Transverse colon (tissue), 4 donors: ENCODE data around the gene FUS.

Source experiments
- EP300 ChIP-seq: sonication (generic); formaldehyde crosslinking; IDR thresholded peaks from one replicate; pipeline ENCODE4 v1.6.1; 2017; ENCODE audit warnings: antibody characterized with exemption, low read depth
- POLR2A ChIP-seq: fragments of 450-650 bp; IDR thresholded peaks from one replicate; pipeline ENCODE4 v1.6.1; 2016; ENCODE audit warnings: antibody characterized with exemption, mild to moderate bottlenecking, moderate library complexity
- POLR2AphosphoS5 ChIP-seq, 3 donors: sonication (generic); formaldehyde crosslinking; IDR thresholded peaks; one replicate each; pipeline ENCODE4 v1.6.1; 2016; ENCODE audit warnings: antibody characterized with exemption in 3 of 3
- TF ChIP-seq, protein P1 (sequence below), 5 experiments: fragments of 200-600 bp in 3 of 5; fragments of 450-650 bp in 2 of 5; sonication (generic) in 3 of 5; IDR thresholded peaks; 1 replicate in 2 of 5; 2 replicates in 3 of 5; pipeline ENCODE4 v1.5.1; 2016 to 2017; ENCODE audit warnings: antibody characterized with exemption in 5 of 5, inconsistent platforms in 3 of 5, mild to moderate bottlenecking in 2 of 5, moderate library complexity in 1 of 5

DNA sequence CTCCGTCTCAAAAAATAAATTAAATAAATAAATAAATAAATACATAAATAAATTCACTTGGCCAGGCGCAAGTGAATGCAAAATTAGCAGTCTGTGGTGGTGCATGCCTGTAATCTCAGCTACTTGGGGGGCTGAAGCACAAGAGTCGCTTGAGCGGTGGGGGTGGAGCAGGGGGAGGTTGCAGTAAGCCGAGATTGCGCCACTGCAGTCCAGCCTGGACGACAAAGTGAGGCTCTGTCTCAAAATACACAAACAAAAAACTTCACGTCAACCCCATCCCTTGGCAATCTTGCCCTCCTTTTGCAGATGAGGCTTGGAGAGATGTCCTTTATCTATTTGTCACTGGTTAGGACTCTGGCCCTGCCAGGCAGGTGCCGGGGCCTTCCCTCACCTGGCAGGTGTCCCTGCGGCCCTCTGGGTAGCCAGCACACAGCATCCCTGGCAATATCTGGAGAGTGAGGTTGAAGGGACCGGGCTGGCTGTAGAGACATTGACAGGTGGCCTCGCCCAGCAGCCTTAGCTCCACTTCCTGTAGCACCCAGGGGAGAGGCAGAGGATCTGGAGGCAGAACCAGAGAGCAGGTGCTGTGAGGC, 34.4 kb upstream of the FUS start:
- TF ChIP-seq POLR2AphosphoS5 (IDR thresholded peaks at IDR 0.05): no peak
- TF ChIP-seq, protein P1, sequence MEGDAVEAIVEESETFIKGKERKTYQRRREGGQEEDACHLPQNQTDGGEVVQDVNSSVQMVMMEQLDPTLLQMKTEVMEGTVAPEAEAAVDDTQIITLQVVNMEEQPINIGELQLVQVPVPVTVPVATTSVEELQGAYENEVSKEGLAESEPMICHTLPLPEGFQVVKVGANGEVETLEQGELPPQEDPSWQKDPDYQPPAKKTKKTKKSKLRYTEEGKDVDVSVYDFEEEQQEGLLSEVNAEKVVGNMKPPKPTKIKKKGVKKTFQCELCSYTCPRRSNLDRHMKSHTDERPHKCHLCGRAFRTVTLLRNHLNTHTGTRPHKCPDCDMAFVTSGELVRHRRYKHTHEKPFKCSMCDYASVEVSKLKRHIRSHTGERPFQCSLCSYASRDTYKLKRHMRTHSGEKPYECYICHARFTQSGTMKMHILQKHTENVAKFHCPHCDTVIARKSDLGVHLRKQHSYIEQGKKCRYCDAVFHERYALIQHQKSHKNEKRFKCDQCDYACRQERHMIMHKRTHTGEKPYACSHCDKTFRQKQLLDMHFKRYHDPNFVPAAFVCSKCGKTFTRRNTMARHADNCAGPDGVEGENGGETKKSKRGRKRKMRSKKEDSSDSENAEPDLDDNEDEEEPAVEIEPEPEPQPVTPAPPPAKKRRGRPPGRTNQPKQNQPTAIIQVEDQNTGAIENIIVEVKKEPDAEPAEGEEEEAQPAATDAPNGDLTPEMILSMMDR (IDR thresholded peaks at IDR 0.05): no peak
- TF ChIP-seq POLR2A: no peak
- no peak for TF ChIP-seq EP300
